T47D (cell line): Measurements from ENCODE around the gene CPNE5.
A peak's percentile ranks its signal among the peaks of the same experiment; 100 is the strongest.

Source experiments
- DNase-seq, 2 experiments: peaks; one replicate each; pipeline versions ENCODE4 v3.0.0 to v3.0.0-alpha.2; 2011 to 2012; ENCODE audit warnings: low read depth in 1 of 2, low spot score in 1 of 2
- JUND ChIP-seq: IDR thresholded peaks from 2 replicates; pipeline ENCODE4 v1.6.1; 2012; ENCODE audit warnings: low read depth
- in situ Hi-C: cut with HindIII; loops from 2 replicates; pipeline ENCODE4 v1.10.0; 2016; ENCODE audit warnings: low sequenced_read_pairs, low pct_unique_long_range_greater_than_20kb

CPNE5 gene

DNA sequence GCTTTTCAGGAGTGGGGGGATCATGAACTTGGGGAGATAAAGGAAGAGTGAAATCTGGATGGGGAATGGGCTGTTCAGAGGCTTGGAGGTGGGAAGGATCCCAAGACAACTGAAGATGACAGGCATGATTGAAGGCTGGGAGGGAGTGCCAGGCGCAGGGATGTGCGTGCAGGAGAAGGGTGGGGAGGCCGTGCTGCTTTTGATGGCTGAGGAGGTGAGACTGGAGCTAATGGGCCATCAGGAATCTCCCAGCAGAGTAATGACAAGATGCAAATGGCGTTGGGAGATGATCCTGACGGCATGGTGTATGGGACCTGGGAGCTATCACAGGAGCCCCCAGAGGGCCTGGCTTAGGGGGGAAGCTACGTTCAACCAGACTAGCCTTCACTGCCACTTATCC is 1.6 kb downstream of the CPNE5 start:
- no peak for DNase-seq
- in situ Hi-C loops = no loop called here

GRCh38 chr6:36837022-36837339 is 2.3 kb downstream of the CPNE5 start:
- in situ Hi-C loops = no loop called here

More for the DNA sequence above, 1.6 kb downstream of the CPNE5 start:
- no peak for TF ChIP-seq JUND

DNA sequence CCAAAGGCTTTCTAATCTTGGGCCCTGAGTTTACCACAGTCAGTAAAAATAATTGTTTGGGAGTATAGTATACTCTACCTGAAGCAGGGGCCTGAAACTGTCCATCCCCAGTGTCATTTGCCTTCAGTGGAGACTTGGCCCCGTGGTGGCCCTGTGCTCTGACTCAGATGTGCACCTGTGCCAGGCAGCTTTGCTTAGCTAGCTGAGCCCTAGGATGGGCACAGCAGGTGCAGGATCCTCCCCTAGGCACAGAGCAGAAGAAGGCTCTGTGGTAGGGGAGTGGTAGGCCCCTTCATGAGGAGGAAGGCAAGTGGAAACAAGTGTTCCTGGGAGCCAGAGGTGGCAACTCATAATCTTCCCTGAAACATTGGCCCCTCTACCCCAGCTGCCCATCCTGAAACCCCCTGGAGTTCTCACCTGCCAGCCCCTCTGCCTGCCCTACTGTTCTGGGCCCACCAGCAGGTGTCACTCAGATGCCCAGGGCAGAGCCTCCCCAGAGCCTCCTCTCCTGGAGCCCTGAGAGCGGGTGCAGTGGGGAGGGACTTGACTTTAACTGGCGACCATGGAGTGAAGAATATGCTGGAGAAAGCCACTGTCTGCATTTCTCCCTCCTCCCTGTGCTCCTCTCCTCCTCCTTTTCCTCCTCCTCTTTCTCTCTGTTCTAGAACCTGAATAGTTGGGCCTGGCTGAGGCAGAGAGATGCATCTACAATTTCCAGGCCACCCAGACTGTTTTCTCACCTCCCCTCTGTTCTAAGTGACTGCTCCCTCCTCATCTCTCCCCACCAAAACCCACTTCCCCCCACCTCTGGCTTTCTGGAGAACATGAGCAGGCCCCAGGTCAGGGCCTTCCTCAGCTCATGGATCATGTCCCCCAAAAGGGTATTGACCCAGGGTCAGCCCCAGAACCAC is 2.9 kb downstream of the CPNE5 start:
- in situ Hi-C loops = no loop called here
- no peak for DNase-seq
- no peak for TF ChIP-seq JUND

More at GRCh38 chr6:36837022-36837339, 2.3 kb downstream of the CPNE5 start:
- DNase-seq = no peak
- no peak for TF ChIP-seq JUND

- no peak for DNase-seq
- in situ Hi-C loops = no loop called here
- no peak for TF ChIP-seq JUND
Observed at GRCh38 chr6:36834576-36835341, 4.5 kb downstream of the CPNE5 start.

GRCh38 chr6:36833182-36833789 is 6.0 kb downstream of the CPNE5 start:
- in situ Hi-C loops = no loop called here
- no peak for TF ChIP-seq JUND
- DNase-seq = no peak

GRCh38 chr6:36832313-36832712 is 6.9 kb downstream of the CPNE5 start:
- DNase-seq = no peak
- no peak for TF ChIP-seq JUND
- in situ Hi-C loops = no loop called here

- in situ Hi-C loops = no loop called here
- no peak for TF ChIP-seq JUND
- no peak for DNase-seq
Observed at GRCh38 chr6:36830577-36830976, 8.7 kb downstream of the CPNE5 start.

GRCh38 chr6:36829919-36830544 is 9.2 kb downstream of the CPNE5 start:
- TF ChIP-seq JUND = no peak
- DNase-seq = peak; percentile 26 to 61
- in situ Hi-C loops = no loop called here

- in situ Hi-C loops = no loop called here
- TF ChIP-seq JUND = no peak
- no peak for DNase-seq
Observed at GRCh38 chr6:36827261-36828079, 11.8 kb downstream of the CPNE5 start.

GRCh38 chr6:36826520-36827227 is 12.6 kb downstream of the CPNE5 start:
- TF ChIP-seq JUND = no peak
- in situ Hi-C loops = no loop called here
- DNase-seq = no peak

DNA sequence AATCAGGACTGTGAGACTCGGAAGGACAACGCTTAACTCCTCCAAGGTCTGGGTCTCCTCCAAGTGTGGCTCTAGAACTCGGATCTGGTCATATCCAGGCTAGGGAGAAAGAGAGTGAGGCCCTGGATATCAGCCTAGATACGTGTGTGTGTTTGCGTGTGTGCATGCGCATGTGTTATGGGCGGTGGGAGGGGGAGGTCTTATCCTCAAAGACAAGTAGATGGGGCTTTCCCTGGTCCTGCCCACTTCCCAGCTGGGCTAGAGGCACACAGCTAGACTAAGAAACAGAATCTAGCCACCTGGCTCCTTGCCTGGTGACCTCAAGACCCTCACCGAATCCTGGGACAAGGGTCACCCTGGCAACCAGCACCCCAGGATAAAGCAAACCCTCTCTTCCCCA is 13.2 kb downstream of the CPNE5 start:
- in situ Hi-C loops = no loop called here
- no peak for TF ChIP-seq JUND
- no peak for DNase-seq
